ENCODE results near the gene MEOX2.

GRCh38 chr7:15618275-15618674 lies 68.2 kb downstream of the MEOX2 start:
- TF ChIP-seq POLR2AphosphoS5 (IDR thresholded peaks at IDR 0.05; ENCODE audit: low read depth, low read length): no peak
- no peak for TF ChIP-seq EZH2 (IDR thresholded peaks at IDR 0.05)
- TF ChIP-seq CTCF (IDR thresholded peaks at IDR 0.05 in 2 of 3, conservative IDR thresholded peaks at IDR 0.05 in 1 of 3; ENCODE audit: borderline replicate concordance in 1 of 3, insufficient read depth in 1 of 3, low read depth in 2 of 3, low read length in 2 of 3): no peak
- TF ChIP-seq ZNF274 (IDR thresholded peaks at IDR 0.05; ENCODE audit: low read depth, low read length): no peak
- no peak for TF ChIP-seq POLR2A (IDR thresholded peaks at IDR 0.05; ENCODE audit: borderline replicate concordance, extremely low read depth, insufficient read depth, insufficient read length)
- TF ChIP-seq MAX (IDR thresholded peaks at IDR 0.05): no peak
- no peak for TF ChIP-seq JUND (IDR thresholded peaks at IDR 0.05)
- TF ChIP-seq EGR1 (IDR thresholded peaks at IDR 0.05; ENCODE audit: low read depth): no peak
- TF ChIP-seq SIN3A (IDR thresholded peaks at IDR 0.05; ENCODE audit: low read depth): no peak
- TF ChIP-seq SRF (IDR thresholded peaks at IDR 0.05; ENCODE audit: low read depth): no peak
